ENCODE measurements around the gene KRT74.

KRT74 gene

GRCh38 chr12:52522346-52523011, 51.2 kb downstream of the KRT74 start:
- no peak for DNase-seq (ENCODE audit: extremely low read depth in 1 of 2, low read depth in 1 of 2)

GRCh38 chr12:52521568-52522266, 51.9 kb downstream of the KRT74 start:
- no peak for DNase-seq (ENCODE audit: extremely low read depth in 1 of 2, low read depth in 1 of 2)

GRCh38 chr12:52521175-52521567, 52.5 kb downstream of the KRT74 start:
- DNase-seq (ENCODE audit: extremely low read depth in 1 of 2, low read depth in 1 of 2): no peak

GRCh38 chr12:52519826-52520662, 53.6 kb downstream of the KRT74 start, which contains the start of gene KRT5:
Gene KRT5 (minus strand): TSS chr12:52520394. CDS start chr12:52520296, 98 bp downstream.
- DNase-seq (ENCODE audit: extremely low read depth in 1 of 2, low read depth in 1 of 2): no peak

- no peak for DNase-seq (ENCODE audit: extremely low read depth in 1 of 2, low read depth in 1 of 2)
These were observed 54.3 kb downstream of the KRT74 start for GRCh38 chr12:52519387-52519703.

GRCh38 chr12:52518574-52519386, 54.9 kb downstream of the KRT74 start:
- no peak for DNase-seq (ENCODE audit: extremely low read depth in 1 of 2, low read depth in 1 of 2)

GRCh38 chr12:52517888-52518287, 55.8 kb downstream of the KRT74 start:
- no peak for DNase-seq (ENCODE audit: extremely low read depth in 1 of 2, low read depth in 1 of 2)

- DNase-seq (ENCODE audit: extremely low read depth in 1 of 2, low read depth in 1 of 2): no peak
These were observed 56.4 kb downstream of the KRT74 start for GRCh38 chr12:52517005-52517835.

- DNase-seq (ENCODE audit: extremely low read depth in 1 of 2, low read depth in 1 of 2): no peak
These were observed 57.5 kb downstream of the KRT74 start for GRCh38 chr12:52515927-52516831.

Measured in activated CD8-positive, alpha-beta memory T cell treated with anti-CD3 and anti-CD28 coated beads for 1 hour (primary cell).